Lung (tissue), 12 donors: ENCODE data around the gene BATF. TPM values are rescaled to one million over a fixed set of nuclear protein-coding genes. Genes with fewer than 3 reads are reported as not detected.

Source experiments
- ATAC-seq: fragments of 200-7000 bp; cut with Tn5 transposase; one replicate; pipeline ENCODE4 v1.9.1; 2020; ENCODE audit warnings: moderate number of reproducible peaks; ENCODE audit not compliant: insufficient read depth, low FRiP score
- DNase-seq, 3 donors: peaks; one replicate each; pipeline ENCODE4 v3.0.0-alpha.2; 2013 to 2017
- H3K27ac ChIP-seq, 2 donors: one replicate each; pipeline ENCODE4 v1.5.1; 2013; ENCODE audit warnings: mild to moderate bottlenecking in 2 of 2, moderate library complexity in 2 of 2, control low read depth in 1 of 2, inconsistent platforms in 1 of 2, low read depth in 1 of 2, low read length in 1 of 2
- H3K27me3 ChIP-seq, 3 donors: one replicate each; pipeline ENCODE4 v1.5.1; 2013; ENCODE audit warnings: low read length in 2 of 3; ENCODE audit not compliant: control insufficient read depth in 3 of 3, insufficient read depth in 3 of 3
- H3K36me3 ChIP-seq, 4 donors: one replicate each; pipeline ENCODE4 v1.5.1; 2013; ENCODE audit warnings: low read length in 4 of 4, mild to moderate bottlenecking in 1 of 4, moderate library complexity in 1 of 4; ENCODE audit not compliant: control insufficient read depth in 4 of 4, insufficient read depth in 4 of 4
- H3K4me1 ChIP-seq, 5 donors: one replicate each; pipeline ENCODE4 v1.5.1; 2013; ENCODE audit warnings: low read length in 5 of 5, mild to moderate bottlenecking in 2 of 5, moderate library complexity in 1 of 5; ENCODE audit not compliant: control insufficient read depth in 5 of 5, insufficient read depth in 5 of 5
- H3K4me3 ChIP-seq: one replicate; pipeline ENCODE4 v1.5.1; 2013; ENCODE audit warnings: mild to moderate bottlenecking, control low read depth, moderate library complexity
- H3K9ac ChIP-seq, 2 donors: one replicate each; pipeline ENCODE4 v1.5.1; 2013; ENCODE audit warnings: low read length in 2 of 2, control low read depth in 1 of 2; ENCODE audit not compliant: insufficient read depth in 1 of 2
- H3K9me3 ChIP-seq, 4 donors: one replicate each; pipeline ENCODE4 v1.5.1; 2013; ENCODE audit warnings: low read length in 3 of 4, mild to moderate bottlenecking in 1 of 4, moderate library complexity in 1 of 4; ENCODE audit not compliant: control insufficient read depth in 4 of 4, insufficient read depth in 3 of 4
- CTCF ChIP-seq: IDR thresholded peaks from 2 replicates; pipeline ENCODE4 v1.5.1; 2012; ENCODE audit warnings: mild to moderate bottlenecking; ENCODE audit errors: control extremely low read depth, extremely low read depth
- WGBS, 2 donors: extraction: QIAGEN DNeasy Blood & Tissue Kit; methylation state at CpG; one replicate each; pipeline ENCODE4 v1.1.7; 2013; 5-methylcytosine and 5-hydroxymethylcytosine counted together
- polyA plus RNA-seq, 2 donors: library from polyadenylated mRNA; stranded (reverse); fragments of 200-250 nt; gene quantifications; one replicate each; pipeline ENCODE4 v1.2.1, GENCODE V29; 2013
- total RNA-seq, 2 donors: library from RNA; depleted of rRNA in 1 of 2; stranded (reverse); fragments of >200 nt in 1 of 2; gene quantifications; one replicate each; pipeline ENCODE4 v1.2.1, GENCODE V29; 2014 to 2021
- donor health status: control.
- donor health status: control.
- donor health status: Bipolar disorder and iron deficiency.
- donor health status: healthy.
- donor health status: DM: yes; HTN: yes; CAD: no.

BATF gene
- total and polyA plus RNA-seq, 4 donors: 7.4 to 74.3 (median 11.7) TPM

DNA sequence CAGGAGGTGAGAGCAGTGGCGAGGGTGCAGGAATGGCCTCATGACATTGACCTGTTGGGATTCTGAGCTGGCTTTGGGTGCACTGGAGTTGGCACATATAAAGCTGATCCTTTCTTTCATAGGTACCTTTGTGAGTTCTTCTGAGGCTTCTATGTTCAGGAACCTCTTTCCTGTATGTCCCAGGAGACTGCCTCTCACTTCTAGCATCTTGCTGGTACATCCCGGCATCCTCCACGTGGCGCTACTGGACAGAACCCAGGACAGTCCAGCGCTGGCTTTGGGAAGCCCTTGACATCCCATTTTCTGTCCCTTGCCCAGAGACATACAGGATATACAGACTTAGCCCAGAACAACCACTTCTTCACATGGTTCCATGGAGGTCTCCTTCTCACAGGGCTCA is 44.4 kb upstream of the BATF start:
- ATAC-seq (no peak), DNase-seq (no peak)
- TF ChIP-seq CTCF: no peak
- Histone ChIP-seq H3K9me3 (no peaks in the 10 kb centered on the region), H3K27ac (no peak overlapping the region), H3K4me1 (peaks cover 0 to 9% (median 3%) of the 10 kb centered on the region in 5 donors), H3K4me3 (no peak overlapping the region), H3K36me3 (peaks cover 0 to 3% (median 2%) of the 10 kb centered on the region in 4 donors), H3K27me3 (no peaks in the 10 kb centered on the region), H3K9ac (no peak overlapping the region)
- 95 to 96% methylated on average over 5 of the region's 5 CpGs for WGBS, 2 donors

- Histone ChIP-seq H3K9ac (no peak overlapping the region), H3K27me3 (no peaks in the 10 kb centered on the region), H3K27ac (no peak overlapping the region), H3K36me3 (no peaks in the 10 kb centered on the region), H3K9me3 (no peaks in the 10 kb centered on the region), H3K4me3 (no peak overlapping the region), H3K4me1 (peaks cover 0 to 9% (median 3%) of the 10 kb centered on the region in 5 donors)
- WGBS, 2 donors: 57 to 66% methylated on average over 11 of the region's 11 CpGs
- DNase-seq (peak in 1 of 3 donors; percentile 21), ATAC-seq (no peak)
- TF ChIP-seq CTCF: no peak
These were observed 42.3 kb upstream of the BATF start for GRCh38 chr14:75479770-75480600.

GRCh38 chr14:75482366-75482765 is 39.9 kb upstream of the BATF start:
- WGBS, 2 donors: 97 to 98% methylated on average over 4 of the region's 4 CpGs
- no peak for ATAC-seq
- Histone ChIP-seq H3K9ac (no peak overlapping the region), H3K27me3 (no peaks in the 10 kb centered on the region), H3K4me3 (no peak overlapping the region), H3K9me3 (no peaks in the 10 kb centered on the region), H3K27ac (no peak overlapping the region), H3K36me3 (no peaks in the 10 kb centered on the region), H3K4me1 (peaks cover 0 to 9% (median 0%) of the 10 kb centered on the region in 5 donors)
- no peak for TF ChIP-seq CTCF
- no peak for DNase-seq
